Measurements from ENCODE around the gene SYNJ2BP.

- TF ChIP-seq CTCF (IDR thresholded peaks at IDR 0.05), result no peak
- no peak for TF ChIP-seq POLR2A (IDR thresholded peaks at IDR 0.05)
- TF ChIP-seq EP300 (IDR thresholded peaks at IDR 0.05), result no peak
Measured at GRCh38 chr14:70397746-70398145, 19.1 kb downstream of the SYNJ2BP start.
